Kasumi-1 (cell line): ENCODE measurements around the gene HSFY1.
"Not testable (repeated sequence)": the region's sequence is repeated elsewhere in the genome, so short reads cannot be mapped to it uniquely, and the experiment has no call there.

ENCODE experiments used
- DNase-seq, 2 experiments: peaks; one replicate each; lab custom pipeline; 2025; lab: John Stamatoyannopoulos, UW

The HSFY1 gene, protein sequence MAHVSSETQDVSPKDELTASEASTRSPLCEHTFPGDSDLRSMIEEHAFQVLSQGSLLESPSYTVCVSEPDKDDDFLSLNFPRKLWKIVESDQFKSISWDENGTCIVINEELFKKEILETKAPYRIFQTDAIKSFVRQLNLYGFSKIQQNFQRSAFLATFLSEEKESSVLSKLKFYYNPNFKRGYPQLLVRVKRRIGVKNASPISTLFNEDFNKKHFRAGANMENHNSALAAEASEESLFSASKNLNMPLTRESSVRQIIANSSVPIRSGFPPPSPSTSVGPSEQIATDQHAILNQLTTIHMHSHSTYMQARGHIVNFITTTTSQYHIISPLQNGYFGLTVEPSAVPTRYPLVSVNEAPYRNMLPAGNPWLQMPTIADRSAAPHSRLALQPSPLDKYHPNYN

DNA sequence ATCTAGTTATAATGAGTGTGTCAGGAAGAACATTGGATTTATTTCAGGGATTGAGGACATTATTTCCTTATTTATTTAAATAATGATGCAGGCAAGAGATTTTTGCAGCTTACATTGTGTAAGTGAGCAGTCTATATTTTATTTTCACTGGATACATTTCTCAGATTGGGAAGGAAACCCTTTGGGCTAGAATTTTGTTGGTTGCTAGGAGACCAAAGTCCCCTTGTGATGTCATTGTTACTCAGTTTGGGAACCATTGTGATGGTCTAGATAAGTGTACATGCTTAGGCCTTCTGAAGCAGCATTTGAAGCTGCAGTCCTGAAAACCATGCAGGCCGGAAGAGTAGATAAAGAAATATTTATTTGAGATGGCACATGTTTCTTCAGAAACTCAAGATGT lies at the start of gene HSFY1:
TSS of gene HSFY1 (plus strand) at position 301 of the 400 bp plus-strand sequence. CDS start at position 369, 68 bp downstream.
- DNase-seq, result not testable (repeated sequence)

DNA sequence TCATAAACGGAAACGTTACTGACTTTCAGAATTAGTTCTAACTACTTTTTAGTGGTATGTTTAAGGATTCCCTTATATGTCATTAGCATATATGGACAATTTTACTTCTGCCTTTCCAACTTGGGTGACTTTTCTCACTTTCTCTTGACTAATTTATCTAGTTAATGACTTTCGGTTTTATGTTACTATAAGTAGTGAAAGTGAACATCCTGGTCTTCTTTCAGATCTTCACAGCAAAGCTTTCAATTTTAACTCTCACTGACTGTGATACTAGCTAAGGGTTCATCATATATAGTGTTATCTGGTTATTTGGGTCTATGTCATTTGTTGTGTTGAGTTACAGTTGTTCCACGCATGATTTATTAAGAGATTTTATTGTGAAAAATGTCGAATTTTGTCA lies 42.3 kb upstream of the HSFY1 start:
- DNase-seq, result not testable (repeated sequence)

DNA sequence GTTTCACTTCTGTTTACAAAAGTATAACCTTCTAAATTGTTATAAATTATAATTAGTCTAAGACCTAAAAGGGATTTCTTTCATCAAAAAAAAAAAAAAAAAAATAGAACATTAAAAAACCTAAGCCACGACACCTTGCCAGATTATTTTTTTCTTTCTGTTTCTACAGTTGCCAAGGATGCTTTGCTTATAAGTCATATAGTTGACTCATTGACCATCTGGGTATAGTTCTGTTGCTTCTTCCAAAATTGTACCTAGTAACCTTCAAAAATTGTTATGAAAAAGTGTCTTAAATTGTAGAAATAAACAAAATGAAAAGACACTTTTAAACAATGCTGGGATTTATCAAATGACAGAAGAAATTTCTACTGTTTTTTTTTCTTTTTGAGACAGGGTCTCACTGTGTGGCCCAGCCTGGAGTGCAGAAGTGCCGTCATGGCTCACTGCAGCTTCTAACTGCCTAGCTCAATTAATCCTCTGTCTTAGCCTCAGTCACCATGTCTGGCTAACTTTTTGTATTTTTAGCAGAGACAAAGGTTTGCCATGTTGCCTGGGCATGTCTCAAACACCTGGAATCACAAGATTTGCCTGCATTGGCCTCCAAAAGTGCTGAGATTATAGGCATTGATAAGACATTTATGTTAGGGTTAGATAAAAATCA lies 15.4 kb upstream of the HSFY1 start:
- not testable (repeated sequence) for DNase-seq

DNA sequence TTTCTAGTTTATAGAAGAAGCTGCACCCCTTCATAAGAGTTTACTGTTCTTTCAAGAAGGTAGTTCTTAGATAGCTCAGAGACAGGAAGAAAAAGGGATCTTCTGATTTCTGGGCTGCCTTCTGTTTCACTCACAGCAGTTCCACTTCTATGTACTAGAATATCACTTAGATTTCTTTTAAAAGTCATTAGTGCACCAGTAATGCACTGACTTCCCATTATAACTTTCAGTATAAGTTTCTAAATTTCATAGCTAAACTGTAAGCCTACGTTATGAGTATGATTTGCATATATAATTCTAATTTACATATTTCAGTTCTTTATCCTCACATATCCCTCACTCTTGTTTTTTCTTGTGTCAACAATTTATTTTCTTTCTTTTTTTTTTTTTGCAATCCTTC lies 7.6 kb upstream of the HSFY1 start:
- DNase-seq, result not testable (repeated sequence)

DNA sequence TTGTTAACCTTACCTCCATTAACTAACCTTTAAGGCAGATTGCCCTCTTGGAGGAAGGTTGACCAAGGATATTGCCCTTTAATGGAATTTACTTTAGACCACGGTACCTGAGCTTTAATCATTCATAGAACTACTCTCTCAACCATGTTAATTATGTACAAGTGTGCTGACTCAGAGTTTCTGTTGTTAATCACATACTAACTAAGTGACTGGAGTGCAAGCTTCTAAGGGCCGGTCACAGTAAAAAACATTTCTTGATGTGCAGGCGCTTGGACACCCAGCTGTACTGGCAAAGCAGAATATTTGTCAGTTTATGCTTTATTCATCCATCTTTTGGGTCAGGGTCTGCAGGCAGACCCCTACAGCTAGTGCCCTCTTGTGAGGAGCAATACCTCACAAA lies 6.6 kb downstream of the HSFY1 start:
- not testable (repeated sequence) for DNase-seq

DNA sequence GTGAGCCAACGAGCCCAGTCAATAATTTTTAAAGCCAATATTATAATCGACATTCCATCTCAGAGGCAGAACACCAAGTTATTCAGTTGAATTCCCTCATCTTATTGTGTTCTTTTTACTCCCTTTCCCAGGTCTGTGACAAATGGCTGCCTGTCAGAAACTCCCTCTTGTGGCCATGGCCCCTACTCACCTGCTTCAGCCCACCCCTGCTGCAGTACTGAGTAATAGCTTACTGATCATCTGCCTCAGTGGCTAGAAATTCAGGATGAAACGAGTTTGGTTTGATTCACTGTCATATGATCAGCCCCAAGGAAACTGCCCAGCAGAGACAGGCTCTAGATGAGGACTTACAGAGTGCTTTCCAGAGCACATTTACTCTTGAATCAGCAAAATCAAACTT lies 19.4 kb downstream of the HSFY1 start:
- DNase-seq, result not testable (repeated sequence)
